Adrenal gland (tissue), 5 donors: ENCODE measurements around the gene OGDH.

ENCODE experiments used
- POLR2A ChIP-seq, 2 donors: fragments of 450-650 bp; IDR thresholded peaks; one replicate each; pipeline ENCODE4 v1.6.1; 2017; ENCODE audit warnings: antibody characterized with exemption in 2 of 2, mild to moderate bottlenecking in 2 of 2, moderate library complexity in 1 of 2
- TF ChIP-seq, protein P1 (sequence below), 6 experiments: fragments of 450-650 bp in 4 of 6; fragments of 200-600 bp in 2 of 6; sonication (generic) in 1 of 6; IDR thresholded peaks; 1 replicate in 5 of 6; 2 replicates in 1 of 6; pipeline versions ENCODE4 v1.5.1 to v1.8.0; 2016 to 2021; ENCODE audit warnings: antibody characterized with exemption in 6 of 6, mild to moderate bottlenecking in 2 of 6, moderate library complexity in 1 of 6
- donor health status: DM: no; HTN: no; CAD: no.

DNA sequence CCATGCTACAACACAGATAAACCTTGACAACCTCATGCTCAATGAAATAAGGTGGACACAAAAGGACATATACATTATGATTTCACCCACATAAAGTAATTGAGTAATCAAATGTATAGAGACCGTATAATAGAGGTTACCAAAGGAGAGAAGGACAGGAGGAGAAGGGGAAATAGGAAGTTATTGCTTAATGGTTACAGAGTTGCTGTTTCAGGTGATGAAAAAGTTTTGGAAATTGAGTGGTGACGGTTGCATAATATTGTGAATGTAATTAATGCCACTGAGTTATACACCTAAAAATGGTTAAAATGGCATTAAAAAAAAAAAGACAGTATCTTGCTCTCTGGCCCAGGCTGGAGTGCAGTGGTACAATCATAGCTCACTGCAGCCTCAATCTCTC lies 1.5 kb upstream of the OGDH start:
- TF ChIP-seq, protein P1, sequence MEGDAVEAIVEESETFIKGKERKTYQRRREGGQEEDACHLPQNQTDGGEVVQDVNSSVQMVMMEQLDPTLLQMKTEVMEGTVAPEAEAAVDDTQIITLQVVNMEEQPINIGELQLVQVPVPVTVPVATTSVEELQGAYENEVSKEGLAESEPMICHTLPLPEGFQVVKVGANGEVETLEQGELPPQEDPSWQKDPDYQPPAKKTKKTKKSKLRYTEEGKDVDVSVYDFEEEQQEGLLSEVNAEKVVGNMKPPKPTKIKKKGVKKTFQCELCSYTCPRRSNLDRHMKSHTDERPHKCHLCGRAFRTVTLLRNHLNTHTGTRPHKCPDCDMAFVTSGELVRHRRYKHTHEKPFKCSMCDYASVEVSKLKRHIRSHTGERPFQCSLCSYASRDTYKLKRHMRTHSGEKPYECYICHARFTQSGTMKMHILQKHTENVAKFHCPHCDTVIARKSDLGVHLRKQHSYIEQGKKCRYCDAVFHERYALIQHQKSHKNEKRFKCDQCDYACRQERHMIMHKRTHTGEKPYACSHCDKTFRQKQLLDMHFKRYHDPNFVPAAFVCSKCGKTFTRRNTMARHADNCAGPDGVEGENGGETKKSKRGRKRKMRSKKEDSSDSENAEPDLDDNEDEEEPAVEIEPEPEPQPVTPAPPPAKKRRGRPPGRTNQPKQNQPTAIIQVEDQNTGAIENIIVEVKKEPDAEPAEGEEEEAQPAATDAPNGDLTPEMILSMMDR (IDR thresholded peaks at IDR 0.05): no peak
- no peak for TF ChIP-seq POLR2A (IDR thresholded peaks at IDR 0.05)
